GM12875 (cell line): ENCODE data around the gene AKR1E2.

Experiments
- H3K4me3 ChIP-seq: one replicate; pipeline ENCODE4 v1.5.1; 2011; ENCODE audit warnings: low read depth, low read length, control low read depth
- TF ChIP-seq, protein P1 (sequence below): IDR thresholded peaks from 2 replicates; pipeline ENCODE4 v1.5.1; 2011; ENCODE audit warnings: low read depth, mild to moderate bottlenecking, control low read depth, inconsistent platforms, low read length, moderate library complexity, borderline replicate concordance; ENCODE audit not compliant: insufficient read depth

The AKR1E2 gene

DNA sequence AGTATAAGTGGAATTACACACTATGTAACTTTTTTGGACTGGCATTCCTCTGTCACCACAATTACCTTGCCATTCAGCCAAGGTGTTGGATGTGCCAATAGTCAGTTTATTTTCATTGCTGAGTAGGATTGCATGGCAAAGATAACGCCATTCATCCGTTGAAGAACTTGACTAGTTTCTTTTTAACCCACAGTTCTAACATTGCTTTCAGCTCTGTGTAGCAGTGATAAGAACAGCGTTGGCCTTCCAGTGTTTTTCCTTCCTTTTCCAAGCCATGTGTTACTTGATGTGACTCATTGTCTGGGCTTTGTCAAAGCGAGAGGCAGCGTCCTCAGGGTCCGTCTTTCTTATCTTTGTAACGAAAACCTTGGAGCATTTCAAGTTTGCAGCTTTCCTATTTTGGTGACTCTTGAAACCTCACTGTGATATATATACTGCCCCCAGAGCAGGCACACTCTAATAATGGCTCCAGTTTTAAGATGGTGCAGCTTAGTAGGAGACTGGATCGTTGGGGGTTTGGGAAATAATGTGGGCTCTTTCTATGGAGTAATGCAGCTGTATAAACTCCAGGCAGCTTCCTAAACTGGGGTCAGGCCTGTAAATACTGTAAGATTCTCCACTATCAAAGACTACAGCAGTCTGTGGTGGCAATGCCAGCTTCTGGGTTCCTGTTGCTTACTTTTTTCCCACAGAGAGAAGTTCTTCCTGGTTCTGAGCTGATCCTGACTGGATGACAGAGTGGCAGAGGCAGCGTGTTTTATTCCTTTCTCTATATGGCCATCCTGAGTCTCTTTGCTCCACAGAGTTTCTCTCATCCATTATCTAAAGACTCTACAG is 41.7 kb downstream of the AKR1E2 start:
- TF ChIP-seq, protein P1, sequence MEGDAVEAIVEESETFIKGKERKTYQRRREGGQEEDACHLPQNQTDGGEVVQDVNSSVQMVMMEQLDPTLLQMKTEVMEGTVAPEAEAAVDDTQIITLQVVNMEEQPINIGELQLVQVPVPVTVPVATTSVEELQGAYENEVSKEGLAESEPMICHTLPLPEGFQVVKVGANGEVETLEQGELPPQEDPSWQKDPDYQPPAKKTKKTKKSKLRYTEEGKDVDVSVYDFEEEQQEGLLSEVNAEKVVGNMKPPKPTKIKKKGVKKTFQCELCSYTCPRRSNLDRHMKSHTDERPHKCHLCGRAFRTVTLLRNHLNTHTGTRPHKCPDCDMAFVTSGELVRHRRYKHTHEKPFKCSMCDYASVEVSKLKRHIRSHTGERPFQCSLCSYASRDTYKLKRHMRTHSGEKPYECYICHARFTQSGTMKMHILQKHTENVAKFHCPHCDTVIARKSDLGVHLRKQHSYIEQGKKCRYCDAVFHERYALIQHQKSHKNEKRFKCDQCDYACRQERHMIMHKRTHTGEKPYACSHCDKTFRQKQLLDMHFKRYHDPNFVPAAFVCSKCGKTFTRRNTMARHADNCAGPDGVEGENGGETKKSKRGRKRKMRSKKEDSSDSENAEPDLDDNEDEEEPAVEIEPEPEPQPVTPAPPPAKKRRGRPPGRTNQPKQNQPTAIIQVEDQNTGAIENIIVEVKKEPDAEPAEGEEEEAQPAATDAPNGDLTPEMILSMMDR, result no peak
- H3K4me3 ChIP-seq, result no peak overlapping the region

DNA sequence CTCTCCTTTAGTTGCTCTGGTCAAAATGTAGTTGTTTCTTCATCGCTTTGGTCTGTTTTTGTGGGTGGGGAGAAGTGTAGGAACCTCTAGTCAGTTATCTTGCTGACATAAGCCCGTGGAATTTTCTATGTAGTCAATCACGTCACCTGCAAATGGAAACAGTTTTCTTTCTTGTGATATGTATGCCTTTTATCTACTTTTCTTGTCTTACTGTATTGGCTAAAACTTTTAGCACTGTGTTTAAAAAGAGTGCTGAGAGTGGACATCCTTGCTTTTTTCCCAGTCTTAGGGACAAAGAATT is 42.3 kb downstream of the AKR1E2 start:
- TF ChIP-seq, protein P1, result no peak
- H3K4me3 ChIP-seq, result no peak overlapping the region

DNA sequence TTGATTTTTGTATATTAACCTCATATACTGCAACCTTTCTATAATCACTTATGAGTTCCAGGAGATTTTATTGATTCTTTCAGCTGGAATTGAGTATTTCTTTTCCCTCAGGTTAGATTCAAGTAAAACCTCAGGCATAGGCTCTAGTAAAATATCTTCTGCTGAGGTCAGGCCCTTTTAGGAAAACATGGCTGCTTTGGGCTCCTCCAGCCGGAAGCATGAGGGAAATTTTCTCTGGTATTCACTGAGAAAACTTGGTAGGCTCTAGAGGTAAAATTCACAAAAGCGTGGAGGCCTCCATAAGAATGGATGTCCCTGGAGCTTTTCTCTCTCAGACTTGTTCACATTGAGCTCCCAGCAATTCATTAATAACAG is 56.7 kb downstream of the AKR1E2 start:
- TF ChIP-seq, protein P1, result no peak
- no peak overlapping the region for H3K4me3 ChIP-seq

DNA sequence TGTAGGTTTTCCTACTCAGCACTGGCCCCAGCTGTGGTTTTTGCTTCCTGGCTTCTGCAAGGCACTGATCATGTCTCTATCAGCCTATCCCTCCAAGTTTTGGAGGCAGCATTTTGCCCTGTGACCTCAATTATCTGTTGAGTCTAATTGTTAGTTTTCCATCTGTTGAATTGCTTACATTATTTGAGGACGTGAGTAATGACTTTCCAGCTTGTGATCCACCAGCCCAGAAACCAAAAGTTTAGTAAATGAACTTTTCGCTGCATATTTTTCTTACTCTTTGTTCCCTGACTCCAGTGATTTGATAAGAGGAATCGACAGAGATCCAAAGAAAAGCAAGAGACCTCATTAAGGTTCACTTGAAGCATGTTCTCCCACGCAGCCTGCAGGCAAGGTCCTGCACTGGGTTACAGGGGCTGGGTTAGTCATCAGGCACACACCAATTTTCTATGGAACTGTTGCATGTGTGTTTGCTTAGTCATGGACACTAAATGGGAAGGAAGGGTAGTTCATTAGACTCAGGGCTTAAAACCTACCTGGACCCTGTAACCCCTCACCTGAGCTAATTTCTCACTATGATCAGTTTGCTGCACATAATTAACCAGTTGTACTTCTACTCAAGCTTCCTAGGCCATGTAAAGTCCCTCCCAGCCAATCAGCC is 57.2 kb downstream of the AKR1E2 start:
- TF ChIP-seq, protein P1, result no peak
- H3K4me3 ChIP-seq, result no peak overlapping the region

DNA sequence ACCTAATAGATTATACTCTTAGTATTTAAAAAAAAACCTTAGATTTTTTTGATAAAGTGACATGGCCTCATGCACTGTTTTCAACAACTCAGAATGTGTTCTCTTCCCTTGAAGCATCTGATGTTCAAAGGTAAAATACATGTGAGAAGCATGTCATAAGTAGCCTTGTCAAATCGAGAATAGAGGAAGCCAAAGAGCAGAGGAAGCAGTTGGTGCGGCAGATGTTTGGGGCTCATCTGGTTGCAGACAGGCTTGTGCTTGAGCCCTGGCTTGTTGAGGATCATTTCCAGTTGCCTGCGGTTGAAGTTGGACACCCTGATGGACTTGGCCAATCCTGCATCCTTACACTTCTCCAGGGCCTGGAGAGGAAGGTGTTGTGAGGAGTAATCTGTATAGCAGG is 59.2 kb downstream of the AKR1E2 start:
- no peak overlapping the region for H3K4me3 ChIP-seq
- TF ChIP-seq, protein P1, result no peak

DNA sequence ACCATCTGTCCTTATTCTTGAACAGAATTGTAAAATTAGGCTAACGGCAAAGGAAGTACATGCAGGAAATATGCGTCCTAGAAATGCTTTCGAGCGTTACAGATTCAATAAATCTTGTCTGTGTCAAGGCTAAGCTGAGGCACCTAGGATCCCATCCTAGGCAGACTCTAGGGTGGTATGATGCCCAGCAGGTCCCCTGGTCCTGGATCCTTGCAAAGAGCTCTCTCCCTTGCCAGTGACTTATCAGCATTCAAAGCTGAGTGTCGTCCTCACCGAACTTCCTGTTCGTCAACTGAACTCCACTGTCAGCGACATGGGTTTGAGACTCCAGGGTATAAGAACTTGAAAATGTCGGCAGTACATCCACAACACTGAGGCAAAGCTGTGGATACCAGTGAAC is 61.5 kb downstream of the AKR1E2 start:
- H3K4me3 ChIP-seq, result no peak overlapping the region
- TF ChIP-seq, protein P1, result no peak

DNA sequence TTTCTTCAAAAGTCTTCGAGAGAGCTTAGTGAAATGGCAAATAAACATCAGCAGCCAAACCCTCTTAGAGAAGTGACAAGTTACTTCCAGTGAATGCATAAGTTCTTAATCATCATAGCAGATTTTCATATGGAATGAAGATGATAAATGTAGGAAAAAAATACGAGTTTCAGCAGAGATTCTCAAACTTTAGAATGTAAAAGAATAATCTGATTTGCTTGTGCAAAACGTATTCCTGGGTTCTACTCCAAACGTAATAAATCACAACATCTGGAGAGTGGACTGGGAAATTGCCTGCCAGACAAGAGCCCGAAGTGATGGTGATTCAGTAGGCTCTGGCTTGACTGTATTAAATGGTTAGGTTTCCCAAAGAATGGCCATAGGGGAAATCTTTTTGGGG is 62.2 kb downstream of the AKR1E2 start:
- no peak overlapping the region for H3K4me3 ChIP-seq
- TF ChIP-seq, protein P1, result no peak
